ENCODE data around the gene MINDY4.
A peak's percentile ranks its signal among the peaks of the same experiment; 100 is the strongest.

The MINDY4 gene

GRCh38 chr7:30896036-30896435 is 124.8 kb downstream of the MINDY4 start:
- Mint-ChIP-seq H3K9me3 (no peaks in the 10 kb centered on the region), H3K27me3 (peaks cover 8% of the 10 kb centered on the region), H3K4me3 (no peak overlapping the region), H3K27ac (no peak overlapping the region), H3K4me1 (no peaks in the 10 kb centered on the region)
- DNase-seq (no peak), ATAC-seq (no peak)

DNA sequence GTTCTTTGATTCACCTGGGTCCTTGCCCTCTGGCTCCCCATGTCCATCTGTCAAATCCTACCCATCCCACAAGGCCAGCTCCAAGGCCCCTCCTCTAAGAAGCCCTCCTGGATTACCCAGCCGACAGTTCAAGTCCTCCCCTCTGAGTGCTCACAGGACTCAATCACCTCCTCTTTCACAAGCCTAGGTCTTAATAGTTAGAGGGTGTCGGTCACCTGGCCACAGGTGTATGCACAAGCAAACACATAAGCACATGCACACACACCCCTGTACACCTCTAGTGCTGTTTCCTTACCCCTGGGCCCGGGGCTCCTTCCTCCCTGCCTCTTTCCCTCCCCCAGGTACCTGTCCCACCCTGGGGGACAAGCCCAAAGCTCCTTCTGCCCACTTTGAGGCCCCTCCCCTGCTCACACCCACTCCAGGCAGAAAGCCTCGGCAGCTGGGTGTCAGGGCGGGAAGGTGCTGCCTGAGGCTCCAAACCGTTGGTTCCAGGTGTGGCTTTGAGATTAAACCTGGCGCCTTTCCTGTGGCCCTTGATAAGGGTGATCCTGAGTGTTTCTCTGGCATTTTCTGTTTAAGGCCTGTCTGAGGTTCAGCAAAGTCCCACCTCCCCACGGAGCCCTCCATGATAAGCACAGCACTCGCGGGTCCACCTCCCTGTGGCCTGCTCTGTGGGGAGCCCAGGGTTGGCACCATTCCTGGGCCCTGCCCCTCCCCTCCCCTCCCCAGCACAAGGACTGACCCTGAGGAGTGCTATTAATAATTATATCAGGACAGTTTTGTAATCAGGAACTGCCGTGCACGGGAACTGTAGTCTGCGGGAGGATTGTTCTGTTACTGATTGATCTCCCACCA is 125.8 kb downstream of the MINDY4 start:
- H3K9me3 Mint-ChIP-seq = no peaks in the 10 kb centered on the region
- H3K27ac Mint-ChIP-seq = no peak overlapping the region
- no peak for DNase-seq
- no peak overlapping the region for H3K4me3 Mint-ChIP-seq
- no peak for ATAC-seq
- no peaks in the 10 kb centered on the region for H3K4me1 Mint-ChIP-seq
- peaks cover 8% of the 10 kb centered on the region for H3K27me3 Mint-ChIP-seq

GRCh38 chr7:30897770-30898169 is 126.6 kb downstream of the MINDY4 start:
- Mint-ChIP-seq H3K27me3 (peaks cover 8% of the 10 kb centered on the region), H3K4me1 (no peaks in the 10 kb centered on the region), H3K4me3 (no peak overlapping the region), H3K27ac (no peak overlapping the region), H3K9me3 (no peaks in the 10 kb centered on the region)
- ATAC-seq (no peak), DNase-seq (no peak)

DNA sequence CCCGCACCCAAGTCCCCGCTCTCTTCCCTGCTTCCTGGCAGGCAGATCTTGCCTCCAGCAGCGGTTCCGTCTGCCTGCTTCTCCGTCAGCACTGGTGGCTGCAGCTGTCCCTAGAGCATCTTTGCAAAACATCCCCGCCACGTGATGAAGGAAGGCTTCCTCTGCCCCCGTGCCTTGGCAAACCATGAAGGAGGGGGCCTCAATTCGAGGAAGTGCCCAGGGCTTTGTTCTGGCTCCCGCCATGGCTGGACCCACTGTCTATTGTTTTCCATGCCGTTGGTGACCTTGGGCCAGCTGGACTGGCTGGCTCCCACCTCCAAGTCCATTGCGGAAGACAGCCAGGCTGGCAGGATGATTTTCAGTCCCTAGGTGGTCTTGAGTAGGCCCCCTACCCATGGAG is 127.2 kb downstream of the MINDY4 start:
- Mint-ChIP-seq H3K4me1 (no peaks in the 10 kb centered on the region), H3K4me3 (no peak overlapping the region), H3K9me3 (no peaks in the 10 kb centered on the region)

DNA sequence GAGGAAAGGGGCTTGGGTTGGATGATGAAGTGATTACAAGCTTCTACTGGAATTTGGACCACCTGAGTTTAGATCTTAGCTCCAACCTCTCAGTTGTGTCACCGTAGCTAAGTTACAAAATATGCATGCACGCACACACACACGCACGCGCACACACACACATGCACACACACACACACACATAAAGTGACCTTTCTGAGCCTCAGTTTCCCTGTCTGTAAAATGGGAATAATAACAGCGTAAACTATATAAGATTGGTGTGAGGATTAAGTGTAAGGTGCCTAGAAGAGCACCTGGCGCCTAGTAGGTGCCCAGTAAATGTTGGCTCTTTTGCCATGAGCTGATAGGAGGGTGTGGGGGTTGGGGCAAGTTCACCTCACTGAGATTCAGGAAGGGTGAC is 127.8 kb downstream of the MINDY4 start:
- no peak for ATAC-seq
- H3K27me3 Mint-ChIP-seq = peaks cover 8% of the 10 kb centered on the region

More for the DNA sequence above, 127.2 kb downstream of the MINDY4 start:
- DNase-seq (no peak), ATAC-seq (no peak)
- Mint-ChIP-seq H3K27me3 (peaks cover 8% of the 10 kb centered on the region), H3K27ac (no peak overlapping the region)

DNA sequence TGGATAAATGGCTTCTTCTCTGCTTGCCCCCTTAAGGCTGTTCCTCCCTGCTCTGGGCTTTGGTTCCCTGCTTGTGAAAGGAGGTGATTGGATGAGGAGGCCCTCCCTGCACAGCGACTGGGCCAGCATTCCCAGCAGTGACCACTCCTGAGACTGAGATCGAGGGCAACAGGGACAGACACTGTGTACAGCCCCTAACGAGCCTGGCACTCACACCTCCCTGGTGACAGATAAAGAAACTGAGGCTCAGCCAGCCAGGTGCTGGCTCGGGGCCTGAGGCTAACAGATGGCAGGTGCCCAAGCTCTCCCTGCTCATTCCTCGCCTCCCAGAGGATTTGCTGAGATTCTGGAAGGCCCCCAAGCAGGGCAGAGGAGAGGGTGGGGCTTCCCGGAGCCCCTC is 128.4 kb downstream of the MINDY4 start:
- no peak for ATAC-seq
- Mint-ChIP-seq H3K27ac (no peak overlapping the region), H3K27me3 (peaks cover 8% of the 10 kb centered on the region), H3K4me1 (no peaks in the 10 kb centered on the region), H3K4me3 (no peak overlapping the region), H3K9me3 (no peaks in the 10 kb centered on the region)
- no peak for DNase-seq

More for the DNA sequence above, 127.8 kb downstream of the MINDY4 start:
- H3K9me3 Mint-ChIP-seq = no peaks in the 10 kb centered on the region
- no peak for DNase-seq
- no peaks in the 10 kb centered on the region for H3K4me1 Mint-ChIP-seq
- H3K27ac Mint-ChIP-seq = no peak overlapping the region
- no peak overlapping the region for H3K4me3 Mint-ChIP-seq

- Mint-ChIP-seq H3K9me3 (no peaks in the 10 kb centered on the region), H3K4me1 (no peaks in the 10 kb centered on the region), H3K4me3 (no peak overlapping the region), H3K27me3 (peaks cover 8% of the 10 kb centered on the region), H3K27ac (no peak overlapping the region)
- no peak for DNase-seq
- ATAC-seq = no peak
Measured at GRCh38 chr7:30900053-30900452, 128.8 kb downstream of the MINDY4 start.

DNA sequence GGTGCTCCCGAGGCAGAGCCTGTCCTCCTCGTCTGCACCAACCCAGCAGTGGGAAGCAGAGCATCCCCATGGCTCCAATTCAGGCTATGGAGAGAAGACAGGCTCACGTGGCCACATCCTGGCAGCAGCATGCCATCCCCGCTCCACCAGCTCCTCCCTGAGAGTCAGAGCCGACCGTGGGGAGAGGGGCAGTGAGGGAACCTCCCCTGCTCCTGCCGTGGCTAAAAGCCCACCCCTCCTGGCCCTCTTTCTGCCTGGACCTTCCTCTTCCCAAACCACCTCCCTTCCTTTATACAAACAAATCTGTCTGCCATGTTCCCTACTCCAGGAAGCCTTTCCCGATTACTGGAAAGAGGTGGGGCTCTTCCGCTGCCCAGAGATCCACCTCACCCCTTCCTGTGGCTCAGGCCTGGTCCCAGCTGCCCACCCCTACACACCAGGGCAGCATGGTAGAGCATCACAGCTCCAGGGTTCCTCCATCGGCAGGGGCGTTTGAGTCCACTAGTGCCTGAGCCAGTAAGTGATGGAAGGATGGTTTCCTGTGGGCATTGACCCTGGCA is 129.7 kb downstream of the MINDY4 start:
- peaks cover 8% of the 10 kb centered on the region for H3K27me3 Mint-ChIP-seq
- ATAC-seq (no peak), DNase-seq (no peak)
- no peak overlapping the region for H3K4me3 Mint-ChIP-seq
- no peaks in the 10 kb centered on the region for H3K9me3 Mint-ChIP-seq
- no peak overlapping the region for H3K27ac Mint-ChIP-seq
- no peaks in the 10 kb centered on the region for H3K4me1 Mint-ChIP-seq

DNA sequence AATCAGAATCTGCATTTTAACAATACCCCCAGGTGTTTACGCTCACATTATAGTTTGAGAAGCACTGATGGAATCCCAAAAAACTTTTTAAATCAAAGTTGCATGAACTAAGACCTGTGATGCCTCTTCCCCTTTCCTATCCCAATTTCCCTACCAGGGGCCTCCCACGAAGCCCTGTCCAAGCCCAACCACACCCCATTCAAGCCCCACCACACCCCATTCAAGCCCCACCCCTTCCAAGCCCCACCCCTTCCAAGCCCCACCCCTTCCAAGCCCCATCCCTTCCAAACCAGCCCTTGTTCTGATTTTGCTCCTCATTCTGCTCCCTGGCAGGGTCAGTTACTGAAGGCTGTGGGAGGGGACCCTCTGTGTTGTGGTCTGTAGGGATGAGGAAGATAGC is 130.6 kb downstream of the MINDY4 start:
- DNase-seq = no peak
- no peak overlapping the region for H3K4me3 Mint-ChIP-seq
- no peak for ATAC-seq
- H3K9me3 Mint-ChIP-seq = no peaks in the 10 kb centered on the region
- H3K4me1 Mint-ChIP-seq = no peaks in the 10 kb centered on the region
- peaks cover 3% of the 10 kb centered on the region for H3K27me3 Mint-ChIP-seq
- H3K27ac Mint-ChIP-seq = no peak overlapping the region

GRCh38 chr7:30902466-30902865 is 131.2 kb downstream of the MINDY4 start:
- H3K27me3 Mint-ChIP-seq = no peaks in the 10 kb centered on the region
- H3K4me3 Mint-ChIP-seq = no peak overlapping the region
- DNase-seq = no peak
- no peak for ATAC-seq
- no peaks in the 10 kb centered on the region for H3K9me3 Mint-ChIP-seq
- no peaks in the 10 kb centered on the region for H3K4me1 Mint-ChIP-seq
- no peak overlapping the region for H3K27ac Mint-ChIP-seq

- no peaks in the 10 kb centered on the region for H3K27me3 Mint-ChIP-seq
- no peak overlapping the region for H3K27ac Mint-ChIP-seq
- no peak overlapping the region for H3K4me3 Mint-ChIP-seq
- DNase-seq = no peak
- no peaks in the 10 kb centered on the region for H3K9me3 Mint-ChIP-seq
- no peaks in the 10 kb centered on the region for H3K4me1 Mint-ChIP-seq
- ATAC-seq = no peak
Measured at GRCh38 chr7:30903146-30903545, 131.9 kb downstream of the MINDY4 start.

GRCh38 chr7:30904561-30904960 is 133.3 kb downstream of the MINDY4 start:
- H3K27ac Mint-ChIP-seq = no peak overlapping the region
- no peaks in the 10 kb centered on the region for H3K9me3 Mint-ChIP-seq
- H3K27me3 Mint-ChIP-seq = no peaks in the 10 kb centered on the region
- H3K4me3 Mint-ChIP-seq = no peak overlapping the region
- no peaks in the 10 kb centered on the region for H3K4me1 Mint-ChIP-seq
- DNase-seq (no peak), ATAC-seq (no peak)

DNA sequence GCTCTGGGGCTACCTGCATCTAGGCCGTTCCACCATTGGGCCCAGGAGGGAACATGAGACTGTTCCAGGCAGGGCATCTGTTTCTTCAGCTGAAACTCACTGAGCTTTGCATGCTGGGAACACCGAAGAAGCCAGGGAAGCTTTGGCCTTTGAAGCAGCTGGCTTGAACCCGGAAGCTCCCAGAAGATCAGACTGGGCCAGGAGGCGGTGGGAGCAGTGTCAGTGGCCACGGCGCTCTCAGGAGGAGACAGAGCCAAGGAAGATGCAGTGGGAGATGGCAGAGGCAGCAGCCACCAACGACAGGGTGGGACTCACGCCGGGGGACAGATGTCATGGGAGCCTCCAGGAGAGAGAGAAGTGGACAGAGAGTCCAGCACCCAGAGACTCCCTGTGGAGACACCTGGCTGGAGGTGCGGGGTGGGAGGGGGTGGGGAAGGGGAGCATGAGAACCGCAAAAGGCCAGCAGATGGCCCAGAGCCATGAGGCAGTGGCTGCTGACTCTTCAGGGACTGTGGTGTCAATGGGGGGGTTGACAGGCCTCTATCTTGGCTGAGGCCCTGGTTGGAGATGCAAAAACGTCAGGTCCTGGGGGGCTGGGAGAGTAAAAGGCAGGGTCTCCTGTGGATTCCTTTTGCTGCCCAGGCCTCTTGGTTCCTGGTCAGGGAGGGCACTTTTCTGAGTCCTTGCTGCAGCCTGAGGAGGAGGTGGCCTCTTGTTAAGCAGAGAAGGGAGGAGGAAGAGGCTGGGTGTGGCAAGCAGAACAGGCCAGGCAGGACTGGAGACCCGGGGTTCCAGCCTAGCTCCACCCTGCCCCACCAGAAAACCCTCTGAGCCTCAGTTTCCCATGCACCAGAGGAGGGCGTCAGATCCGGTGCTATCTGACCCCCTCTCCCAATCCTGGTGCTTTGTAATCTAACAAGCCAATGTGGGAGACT is 134.1 kb downstream of the MINDY4 start:
- Mint-ChIP-seq H3K9me3 (no peaks in the 10 kb centered on the region), H3K27ac (peak overlapping the region in 1 of 2 donors; percentile 76), H3K27me3 (no peaks in the 10 kb centered on the region), H3K4me3 (no peak overlapping the region), H3K4me1 (no peaks in the 10 kb centered on the region)
- ATAC-seq = no peak
- DNase-seq = no peak

DNA sequence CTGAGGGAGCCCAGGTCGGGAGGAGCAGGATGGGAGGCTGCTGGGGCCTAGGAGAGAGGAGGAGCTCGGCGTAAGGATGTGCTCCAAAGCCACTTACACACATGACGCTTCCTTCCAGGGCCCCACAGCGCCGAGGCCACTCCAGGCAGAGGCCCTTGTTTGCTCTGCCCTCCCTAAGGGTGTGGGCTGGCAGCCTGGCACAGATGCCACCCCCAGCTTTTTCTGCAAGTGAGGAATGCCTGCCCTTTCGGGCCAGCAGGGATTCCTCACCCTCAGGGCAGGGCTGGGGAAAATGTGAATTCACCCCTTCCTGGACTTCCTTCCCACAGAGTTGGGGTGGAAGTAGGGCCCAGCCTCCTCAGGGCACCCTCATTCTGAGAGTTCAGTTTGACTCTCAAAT is 134.8 kb downstream of the MINDY4 start:
- DNase-seq (no peak), ATAC-seq (no peak)
- Mint-ChIP-seq H3K27me3 (no peaks in the 10 kb centered on the region), H3K4me1 (no peaks in the 10 kb centered on the region), H3K27ac (no peak overlapping the region), H3K4me3 (no peak overlapping the region), H3K9me3 (no peaks in the 10 kb centered on the region)

DNA sequence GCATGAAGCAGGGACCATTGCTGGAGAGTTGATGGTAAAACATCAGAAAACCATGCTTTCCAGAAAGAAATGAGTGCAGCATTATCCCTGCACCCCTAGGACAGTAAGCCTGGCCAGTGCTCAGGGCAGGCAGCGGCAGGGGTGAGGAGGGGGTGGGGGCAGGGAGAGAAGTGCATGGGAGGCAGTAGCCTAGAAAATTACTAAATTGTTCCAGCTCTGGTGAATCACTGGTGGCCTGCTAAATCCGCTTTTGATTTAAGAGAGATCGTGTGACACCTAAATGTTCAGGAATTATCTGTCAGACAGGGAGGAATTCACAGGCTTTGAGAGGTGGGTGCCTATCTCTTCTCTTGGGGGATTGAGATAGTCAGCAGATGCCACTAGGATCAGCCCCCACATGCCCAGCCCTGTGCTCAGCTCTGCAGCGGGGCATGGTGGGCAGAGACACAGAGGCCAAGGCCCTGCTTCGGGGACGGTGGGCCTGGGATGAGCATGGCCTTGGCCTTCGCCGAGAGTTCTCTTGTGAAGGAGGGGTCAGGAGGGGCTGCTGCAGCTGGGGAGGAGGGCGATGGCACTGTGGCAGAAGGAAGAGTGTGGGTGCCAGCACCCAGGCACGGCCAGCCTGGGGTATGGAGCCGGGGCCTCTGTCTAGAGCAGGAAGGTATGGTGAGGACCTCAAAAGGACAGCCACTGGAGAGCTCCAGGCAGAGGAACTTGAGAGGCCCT is 135.5 kb downstream of the MINDY4 start:
- no peaks in the 10 kb centered on the region for H3K9me3 Mint-ChIP-seq
- DNase-seq = no peak
- H3K4me1 Mint-ChIP-seq = no peaks in the 10 kb centered on the region
- H3K27me3 Mint-ChIP-seq = no peaks in the 10 kb centered on the region
- no peak for ATAC-seq
- no peak overlapping the region for H3K27ac Mint-ChIP-seq
- no peak overlapping the region for H3K4me3 Mint-ChIP-seq
